Thymus (tissue), 11 donors: ENCODE results near the gene YIPF1. TPM values are rescaled to one million over a fixed set of nuclear protein-coding genes. Genes with fewer than 3 reads are reported as not detected.

ENCODE experiments used
- DNase-seq, 9 donors: peaks; one replicate each; pipeline ENCODE4 v3.0.0-alpha.2; 2013; ENCODE audit warnings: low spot score in 9 of 9, low read depth in 6 of 9, missing footprints in 1 of 9
- H3K27ac ChIP-seq, 2 donors: one replicate each; pipeline ENCODE4 v1.5.1; 2013; ENCODE audit warnings: control low read depth in 1 of 2, low read depth in 1 of 2, low read length in 1 of 2, mild to moderate bottlenecking in 1 of 2, moderate library complexity in 1 of 2
- H3K27me3 ChIP-seq, 2 donors: one replicate each; pipeline ENCODE4 v1.5.1; 2013; ENCODE audit warnings: low read length in 1 of 2; ENCODE audit not compliant: control insufficient read depth in 2 of 2, insufficient read depth in 1 of 2
- H3K36me3 ChIP-seq, 2 donors: one replicate each; pipeline ENCODE4 v1.5.1; 2013; ENCODE audit warnings: low read length in 1 of 2, mild to moderate bottlenecking in 1 of 2, moderate library complexity in 1 of 2; ENCODE audit not compliant: control insufficient read depth in 2 of 2, insufficient read depth in 2 of 2
- H3K4me1 ChIP-seq, 2 donors: one replicate each; pipeline ENCODE4 v1.5.1; 2013; ENCODE audit warnings: low read length in 2 of 2; ENCODE audit not compliant: control insufficient read depth in 2 of 2, insufficient read depth in 2 of 2
- H3K4me3 ChIP-seq, 2 donors: one replicate each; pipeline ENCODE4 v1.5.1; 2013; ENCODE audit warnings: low read length in 2 of 2, control low read depth in 1 of 2, mild to moderate bottlenecking in 1 of 2
- H3K9me3 ChIP-seq, 2 donors: one replicate each; pipeline ENCODE4 v1.5.1; 2013; ENCODE audit warnings: low read length in 1 of 2, mild to moderate bottlenecking in 1 of 2; ENCODE audit not compliant: control insufficient read depth in 2 of 2, insufficient read depth in 1 of 2
- WGBS: extraction: QIAGEN DNeasy Blood & Tissue Kit; methylation state at CpG from one replicate; pipeline ENCODE4 v1.1.7; 2013; 5-methylcytosine and 5-hydroxymethylcytosine counted together
- polyA plus RNA-seq: library from polyadenylated mRNA; stranded (reverse); fragments of 200-250 nt; gene quantifications from one replicate; pipeline ENCODE4 v1.2.3, GENCODE V29; 2013
- total RNA-seq: library from RNA; stranded (reverse); fragments of 120-200 nt; gene quantifications from one replicate; pipeline ENCODE4 v1.2.4, GENCODE V29; 2013
- donor health status: healthy.

Gene YIPF1
- total and polyA plus RNA-seq, 2 donors = 26.4 to 29.6 TPM

DNA sequence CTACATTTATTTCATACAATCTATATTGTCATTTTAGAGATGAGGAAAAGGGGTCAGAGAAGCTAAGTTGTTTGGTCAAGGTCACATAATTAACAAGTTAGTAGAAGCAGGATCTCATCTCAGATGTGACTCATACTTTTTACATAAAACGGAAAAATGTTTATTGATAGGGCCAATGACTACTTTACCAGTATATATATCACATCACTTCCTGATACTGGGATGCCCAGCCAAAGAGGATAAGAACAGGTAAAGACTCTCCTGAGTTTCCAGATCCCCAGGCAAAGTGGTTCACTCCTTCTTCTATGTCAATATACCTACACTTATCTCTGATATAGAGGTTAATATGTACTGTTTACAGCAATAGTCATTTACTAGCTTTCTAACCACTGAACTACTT, 21.0 kb downstream of the YIPF1 start:
- Histone ChIP-seq H3K4me1 (no peaks in the 10 kb centered on the region), H3K4me3 (no peak overlapping the region), H3K9me3 (no peaks in the 10 kb centered on the region), H3K27ac (no peak overlapping the region), H3K36me3 (peaks cover 21 to 33% of the 10 kb centered on the region in 2 donors), H3K27me3 (no peaks in the 10 kb centered on the region)
- WGBS = 98% methylated on average over 1 of the region's 1 CpG
- DNase-seq = no peak

DNA sequence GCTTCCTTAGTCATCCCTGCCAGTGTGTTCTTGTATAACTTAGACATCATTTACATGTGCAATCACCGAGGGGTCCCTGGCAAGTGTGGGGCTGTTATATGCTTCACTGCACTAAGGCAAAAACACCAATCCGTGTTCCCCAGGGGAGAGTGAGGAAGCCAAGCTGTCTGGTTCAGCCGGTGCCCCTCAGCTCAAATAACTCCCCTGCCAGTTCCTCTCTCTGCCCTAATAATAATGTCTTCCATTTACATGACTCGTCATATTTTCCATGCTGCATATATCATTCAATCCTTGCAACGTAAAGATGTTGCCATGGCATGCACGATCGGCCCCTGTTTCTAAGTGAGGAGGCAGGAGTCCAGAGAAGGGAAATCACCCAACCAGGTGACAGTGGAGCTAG, 27.1 kb downstream of the YIPF1 start:
- Histone ChIP-seq H3K9me3 (no peaks in the 10 kb centered on the region), H3K4me1 (no peaks in the 10 kb centered on the region), H3K27ac (no peak overlapping the region), H3K27me3 (no peaks in the 10 kb centered on the region), H3K36me3 (peaks cover 18 to 30% of the 10 kb centered on the region in 2 donors), H3K4me3 (no peak overlapping the region)
- no peak for DNase-seq
- WGBS = 81% methylated on average over 7 of the region's 7 CpGs

DNA sequence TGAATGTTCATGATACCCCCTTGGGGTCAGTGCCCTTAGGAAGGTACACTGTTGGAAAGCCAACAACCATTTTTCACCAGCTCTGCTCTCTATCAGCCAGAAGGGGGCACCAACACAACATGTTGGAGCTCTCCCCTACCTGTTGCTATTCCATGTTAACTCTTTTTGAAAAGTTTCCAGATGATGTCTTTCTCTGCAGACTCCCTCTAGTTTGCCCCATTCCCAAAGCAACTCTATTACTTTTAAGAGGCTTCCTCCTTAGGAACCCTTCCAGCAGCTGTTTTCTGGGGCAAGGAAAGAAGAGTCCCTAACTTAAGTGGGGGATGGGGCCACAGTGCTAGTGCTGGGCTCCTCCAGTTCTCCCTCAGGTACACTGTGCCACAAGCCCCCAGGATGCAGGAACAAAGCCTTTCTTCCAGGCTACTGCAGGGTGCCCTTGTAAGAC, 28.6 kb downstream of the YIPF1 start:
- DNase-seq = peak in 7 of 9 donors; percentile 42 to 77 (median 68)

DNA sequence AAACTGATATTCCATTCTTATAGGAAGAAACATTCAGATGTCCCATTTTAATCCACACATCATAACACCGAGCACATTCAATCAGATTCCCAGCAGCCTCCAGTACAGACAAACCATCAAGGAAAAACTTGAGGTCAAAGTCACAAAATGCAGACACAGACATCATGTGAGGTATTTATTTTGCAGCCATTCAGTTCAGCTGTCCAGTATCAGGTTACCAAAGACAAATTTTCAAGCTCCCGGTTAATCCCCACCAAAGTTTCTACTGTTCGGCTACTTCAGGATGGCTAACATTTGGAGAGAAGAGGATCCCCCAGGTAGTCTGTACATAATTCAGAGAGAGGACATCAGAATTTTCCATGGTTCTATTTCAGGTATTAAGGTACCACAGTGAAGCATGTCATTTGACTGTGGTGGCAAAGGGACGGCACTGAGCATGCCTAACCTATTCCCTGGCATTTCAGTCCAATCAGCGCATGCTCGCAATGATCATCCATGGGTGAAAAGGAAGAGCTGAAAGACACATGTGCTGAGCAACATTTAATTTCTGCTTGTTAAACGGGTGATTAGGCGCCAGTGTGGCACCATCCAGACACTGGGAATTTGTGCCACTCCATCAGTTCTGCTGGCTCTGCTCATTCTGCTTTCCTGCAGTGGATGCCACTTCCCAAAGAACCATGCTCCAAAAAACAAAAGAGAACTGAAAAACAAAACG, 37.9 kb downstream of the YIPF1 start:
- H3K4me1 ChIP-seq = no peaks in the 10 kb centered on the region
- WGBS = 94% methylated on average over 9 of the region's 9 CpGs
- no peak overlapping the region for H3K4me3 ChIP-seq
- H3K9me3 ChIP-seq = no peaks in the 10 kb centered on the region
- no peak overlapping the region for H3K27ac ChIP-seq
- no peak for DNase-seq
- no peaks in the 10 kb centered on the region for H3K27me3 ChIP-seq
- peaks cover 26 to 47% of the 10 kb centered on the region in 2 donors for H3K36me3 ChIP-seq

More for the DNA sequence above, 28.6 kb downstream of the YIPF1 start:
- peaks cover 25 to 30% of the 10 kb centered on the region in 2 donors for H3K36me3 ChIP-seq
- no peaks in the 10 kb centered on the region for H3K4me1 ChIP-seq
- H3K9me3 ChIP-seq = no peaks in the 10 kb centered on the region
- H3K27ac ChIP-seq = no peak overlapping the region
- no peaks in the 10 kb centered on the region for H3K27me3 ChIP-seq
- no peak overlapping the region for H3K4me3 ChIP-seq

DNA sequence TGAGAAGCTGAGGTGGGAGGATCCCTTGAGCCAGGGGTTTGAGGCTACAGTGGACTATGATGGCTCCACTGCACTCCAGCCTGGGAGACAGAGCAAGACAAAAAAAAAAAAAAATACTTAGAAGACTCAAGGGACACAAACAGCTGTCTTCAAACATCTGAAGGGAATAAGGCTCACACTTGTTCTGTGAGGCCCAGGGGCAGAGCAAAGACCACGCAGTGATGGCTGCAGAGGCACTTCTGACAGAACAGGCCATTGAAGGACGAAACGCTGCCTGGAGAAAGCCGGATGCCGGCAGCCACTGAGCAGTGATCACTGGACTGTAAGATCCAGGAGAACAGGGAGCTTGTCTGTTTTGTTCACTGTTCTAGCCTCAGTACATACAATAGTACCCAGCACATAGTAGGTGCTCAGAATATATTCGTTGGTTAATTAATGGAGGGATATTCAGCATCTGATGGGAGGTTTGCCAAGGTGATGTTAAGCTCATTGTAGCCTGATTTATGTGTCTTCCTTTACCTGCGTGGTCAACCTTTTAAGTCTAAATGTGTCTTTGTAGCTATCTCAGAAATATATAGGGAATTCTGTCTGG, 39.4 kb downstream of the YIPF1 start:
- Histone ChIP-seq H3K9me3 (no peaks in the 10 kb centered on the region), H3K27ac (no peak overlapping the region), H3K4me1 (no peaks in the 10 kb centered on the region), H3K27me3 (no peaks in the 10 kb centered on the region), H3K36me3 (peaks cover 17 to 35% of the 10 kb centered on the region in 2 donors), H3K4me3 (no peak overlapping the region)
- 96% methylated on average over 7 of the region's 7 CpGs for WGBS
- DNase-seq = no peak

DNA sequence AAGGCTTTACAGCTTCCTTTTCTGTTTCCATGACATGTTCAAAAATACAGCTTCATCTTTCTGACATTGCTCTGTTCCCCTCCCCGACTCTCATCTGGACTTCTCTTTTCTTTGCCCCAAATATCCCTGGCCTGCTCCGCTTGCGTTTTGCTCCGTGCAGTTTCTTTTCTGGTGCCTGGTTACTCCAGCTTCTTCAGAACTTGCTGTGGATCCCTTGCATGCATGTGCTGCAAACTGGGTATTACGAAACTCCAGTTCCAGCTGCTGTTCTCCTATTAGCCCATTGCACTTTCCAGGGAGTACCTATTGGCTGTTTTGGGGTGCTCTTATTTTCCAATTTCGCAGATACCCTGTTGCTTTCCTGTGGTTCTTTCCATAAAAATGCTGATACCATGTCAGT, 41.6 kb downstream of the YIPF1 start:
- Histone ChIP-seq H3K36me3 (peaks cover 5 to 20% of the 10 kb centered on the region in 2 donors), H3K27ac (no peak overlapping the region), H3K4me1 (no peaks in the 10 kb centered on the region), H3K9me3 (no peaks in the 10 kb centered on the region), H3K4me3 (no peak overlapping the region), H3K27me3 (no peaks in the 10 kb centered on the region)
- 91% methylated on average over 6 of the region's 6 CpGs for WGBS
- no peak for DNase-seq

DNA sequence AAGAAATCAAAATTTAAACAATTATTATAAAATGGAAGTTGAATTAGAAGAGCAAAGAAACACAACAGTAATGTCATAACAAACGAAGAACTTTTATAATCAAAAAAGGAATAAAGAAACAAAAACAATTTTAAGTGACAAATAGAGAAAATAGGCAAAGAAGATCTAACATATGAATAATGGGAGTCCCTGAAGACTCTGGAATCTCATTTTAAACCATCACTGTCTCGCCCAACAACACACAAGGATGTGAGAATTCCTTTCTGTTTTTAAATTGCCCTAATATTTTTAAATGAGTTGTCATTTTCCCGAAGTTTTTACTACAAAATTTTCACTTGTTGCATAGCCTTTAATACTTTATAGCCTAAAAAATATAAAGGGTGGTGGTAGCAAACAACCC, 47.2 kb downstream of the YIPF1 start:
- 92% methylated on average over 3 of the region's 3 CpGs for WGBS

DNA sequence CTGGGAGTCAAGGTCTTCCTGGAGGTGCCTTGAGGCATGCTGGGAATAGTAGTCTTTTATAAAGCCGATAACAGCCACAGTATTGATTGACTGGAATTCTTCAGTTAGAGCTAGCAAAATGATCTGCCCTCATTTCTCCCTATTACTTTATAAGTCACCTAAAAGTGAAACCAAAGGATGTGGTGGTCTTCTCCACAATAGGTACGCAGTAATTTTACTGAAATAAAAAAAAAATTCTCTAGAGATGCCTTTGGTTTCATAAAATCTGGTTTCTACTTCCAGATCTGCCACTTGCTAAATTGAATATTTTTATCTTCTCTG, 51.0 kb downstream of the YIPF1 start:
- Histone ChIP-seq H3K27me3 (no peaks in the 10 kb centered on the region), H3K4me3 (peak overlapping the region; percentile 58 to 66), H3K27ac (no peak overlapping the region), H3K4me1 (peaks cover 4 to 6% of the 10 kb centered on the region in 2 donors), H3K36me3 (peaks cover 3% of the 10 kb centered on the region in 2 donors), H3K9me3 (peaks cover 0 to 4% of the 10 kb centered on the region in 2 donors)
- DNase-seq = no peak
- 12% methylated on average over 2 of the region's 2 CpGs for WGBS

More for the DNA sequence above, 47.2 kb downstream of the YIPF1 start:
- Histone ChIP-seq H3K4me3 (no peak overlapping the region), H3K27ac (no peak overlapping the region), H3K9me3 (peaks cover 0 to 4% of the 10 kb centered on the region in 2 donors), H3K36me3 (no peaks in the 10 kb centered on the region), H3K27me3 (no peaks in the 10 kb centered on the region), H3K4me1 (peaks cover 0 to under 1% of the 10 kb centered on the region in 2 donors)
- no peak for DNase-seq

DNA sequence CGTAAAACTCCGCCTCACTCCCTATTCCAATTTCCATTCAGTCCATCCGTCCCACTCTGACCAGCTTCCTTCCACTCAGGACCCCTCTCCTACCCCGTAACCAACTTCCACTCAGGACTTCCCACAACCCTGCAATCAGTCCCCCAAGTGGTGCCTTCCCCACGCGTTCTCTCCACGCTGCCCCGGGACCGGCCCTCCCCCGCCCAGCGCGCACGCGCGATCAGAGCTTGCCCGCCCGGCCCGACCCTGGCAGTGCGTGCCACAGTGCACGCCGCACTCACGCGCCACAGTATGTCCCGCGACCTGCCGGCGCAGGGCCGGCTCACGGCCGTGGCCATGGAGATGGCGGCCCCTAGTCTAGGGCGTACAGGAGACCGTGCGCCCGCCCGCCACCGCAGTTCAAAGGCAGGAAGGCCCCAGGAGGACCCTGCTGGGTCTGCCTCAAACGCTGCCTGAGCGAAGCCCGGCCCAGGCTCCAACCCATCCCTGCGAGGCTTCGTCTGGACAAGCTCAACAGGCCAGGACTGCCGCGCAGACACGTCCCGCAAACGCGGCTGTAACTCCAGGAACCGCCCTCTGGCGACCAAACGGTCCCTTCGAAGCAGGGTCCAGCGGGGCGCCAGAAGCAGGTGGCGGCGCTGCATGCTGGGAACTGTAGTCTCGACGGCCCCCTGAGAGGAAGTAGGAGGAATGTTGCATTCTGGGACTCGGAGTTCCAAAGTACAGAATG, 51.5 kb downstream of the YIPF1 start, which contains the start of gene NDC1:
Gene NDC1, minus strand, starts transcription at position 373 of the 730 bp plus-strand sequence. Its CDS starts 35 bp downstream, at position 338.
- peak within 1 kb of the TSS; percentile 58 to 66 for H3K4me3 ChIP-seq
- no peaks in the 10 kb centered on the region for H3K27me3 ChIP-seq
- peaks cover 0 to 4% of the 10 kb centered on the region in 2 donors for H3K9me3 ChIP-seq
- DNase-seq = peak; percentile 90 to 98 (median 93)
- WGBS = under 1% methylated on average over 59 of the region's 59 CpGs
- peak within 1 kb of the TSS; percentile 93 to 94 for H3K27ac ChIP-seq
- H3K4me1 ChIP-seq = peaks cover 4 to 6% of the 10 kb centered on the region in 2 donors
- peaks cover 3% of the 10 kb centered on the region in 2 donors for H3K36me3 ChIP-seq
